PFSK-1 (cell line): ENCODE results near the gene ZNF366.

Experiments
- FOXP2 ChIP-seq: optimal IDR thresholded peaks from 2 replicates; pipeline ENCODE3; 2011; ENCODE audit warnings: borderline replicate concordance, control low read depth, inconsistent platforms; ENCODE audit not compliant: insufficient read depth; ENCODE audit errors: extremely low read length, extremely low read depth
- POLR2AphosphoS5 ChIP-seq: IDR thresholded peaks from 2 replicates; pipeline ENCODE4 v1.6.1; 2012; ENCODE audit warnings: low read depth, mild to moderate bottlenecking, control low read depth, low read length, moderate library complexity
- SIN3A ChIP-seq: IDR thresholded peaks from 2 replicates; pipeline ENCODE4 v1.6.1; 2012; ENCODE audit warnings: mild to moderate bottlenecking, low read length, moderate library complexity, borderline replicate concordance; ENCODE audit not compliant: insufficient read depth
- TAF1 ChIP-seq: IDR thresholded peaks from 2 replicates; pipeline ENCODE4 v1.6.1; 2012; ENCODE audit warnings: low read length, control low read depth, borderline replicate concordance; ENCODE audit not compliant: insufficient read depth
- TF ChIP-seq, protein P1 (sequence below), 2 experiments: IDR thresholded peaks; 2 replicates each; pipeline versions ENCODE4 v1.6.1 to v1.8.0; 2011 to 2012; ENCODE audit warnings: low read depth in 2 of 2, low read length in 2 of 2, control low read depth in 1 of 2, inconsistent platforms in 1 of 2, mild to moderate bottlenecking in 1 of 2, moderate library complexity in 1 of 2; ENCODE audit not compliant: insufficient read depth in 1 of 2

GRCh38 chr5:72489536-72489935, 17.7 kb downstream of the ZNF366 start:
- TF ChIP-seq POLR2AphosphoS5 (no peak), SIN3A (no peak), TAF1 (no peak), FOXP2 (no peak)
- TF ChIP-seq, protein P1, sequence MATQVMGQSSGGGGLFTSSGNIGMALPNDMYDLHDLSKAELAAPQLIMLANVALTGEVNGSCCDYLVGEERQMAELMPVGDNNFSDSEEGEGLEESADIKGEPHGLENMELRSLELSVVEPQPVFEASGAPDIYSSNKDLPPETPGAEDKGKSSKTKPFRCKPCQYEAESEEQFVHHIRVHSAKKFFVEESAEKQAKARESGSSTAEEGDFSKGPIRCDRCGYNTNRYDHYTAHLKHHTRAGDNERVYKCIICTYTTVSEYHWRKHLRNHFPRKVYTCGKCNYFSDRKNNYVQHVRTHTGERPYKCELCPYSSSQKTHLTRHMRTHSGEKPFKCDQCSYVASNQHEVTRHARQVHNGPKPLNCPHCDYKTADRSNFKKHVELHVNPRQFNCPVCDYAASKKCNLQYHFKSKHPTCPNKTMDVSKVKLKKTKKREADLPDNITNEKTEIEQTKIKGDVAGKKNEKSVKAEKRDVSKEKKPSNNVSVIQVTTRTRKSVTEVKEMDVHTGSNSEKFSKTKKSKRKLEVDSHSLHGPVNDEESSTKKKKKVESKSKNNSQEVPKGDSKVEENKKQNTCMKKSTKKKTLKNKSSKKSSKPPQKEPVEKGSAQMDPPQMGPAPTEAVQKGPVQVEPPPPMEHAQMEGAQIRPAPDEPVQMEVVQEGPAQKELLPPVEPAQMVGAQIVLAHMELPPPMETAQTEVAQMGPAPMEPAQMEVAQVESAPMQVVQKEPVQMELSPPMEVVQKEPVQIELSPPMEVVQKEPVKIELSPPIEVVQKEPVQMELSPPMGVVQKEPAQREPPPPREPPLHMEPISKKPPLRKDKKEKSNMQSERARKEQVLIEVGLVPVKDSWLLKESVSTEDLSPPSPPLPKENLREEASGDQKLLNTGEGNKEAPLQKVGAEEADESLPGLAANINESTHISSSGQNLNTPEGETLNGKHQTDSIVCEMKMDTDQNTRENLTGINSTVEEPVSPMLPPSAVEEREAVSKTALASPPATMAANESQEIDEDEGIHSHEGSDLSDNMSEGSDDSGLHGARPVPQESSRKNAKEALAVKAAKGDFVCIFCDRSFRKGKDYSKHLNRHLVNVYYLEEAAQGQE (IDR thresholded peaks at IDR 0.05; ENCODE audit: insufficient read depth in 1 of 2, low read depth in 2 of 2, low read length in 2 of 2) = no peak
